Measurements from ENCODE around the gene AP4B1.

Gene AP4B1

DNA sequence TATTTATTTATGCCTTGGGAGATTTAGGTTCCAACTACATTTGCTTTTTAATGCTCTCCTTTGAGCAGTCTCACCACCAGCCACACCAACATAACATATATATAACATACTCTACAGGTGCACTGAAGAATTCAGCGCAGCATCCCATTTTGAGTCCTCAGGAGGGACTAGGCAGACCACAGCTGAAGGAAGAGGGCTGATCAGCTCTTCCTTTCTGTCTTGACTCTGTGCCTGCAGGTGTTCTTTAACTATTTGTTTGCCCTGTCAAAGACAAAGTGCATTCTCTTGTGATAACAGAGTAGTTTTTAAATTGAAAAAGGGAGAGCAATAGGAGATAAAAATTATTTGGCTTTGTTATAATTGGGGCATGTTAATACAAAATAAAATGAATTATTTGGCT, 41.5 kb upstream of the AP4B1 start:
- DNase-seq (ENCODE audit: low read depth) = no peak
- TF ChIP-seq CTCF (conservative IDR thresholded peaks at IDR 0.05; ENCODE audit: low read length) = no peak
- no peak overlapping the region for H3K4me3 ChIP-seq (ENCODE audit: low read length)

DNA sequence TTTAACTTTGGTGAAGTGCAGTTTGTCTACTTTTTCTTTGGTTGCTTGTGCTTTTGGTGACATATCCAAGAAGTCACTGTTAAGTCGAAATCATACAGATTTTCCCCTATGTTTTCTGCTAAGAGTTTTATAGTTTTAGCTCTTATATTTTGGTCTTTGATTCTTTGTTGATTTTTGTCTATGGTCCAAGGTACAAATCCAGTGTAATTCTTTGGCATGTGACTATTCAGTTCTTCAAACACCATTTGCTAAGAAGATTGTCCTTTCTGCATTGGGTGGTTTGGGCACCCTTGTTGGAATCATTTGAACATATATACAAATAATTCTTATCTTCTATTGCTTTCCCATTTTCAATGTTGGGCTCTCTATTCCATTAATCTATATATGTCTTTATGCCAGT, 40.7 kb upstream of the AP4B1 start:
- H3K4me3 ChIP-seq (ENCODE audit: low read length) = no peak overlapping the region
- TF ChIP-seq CTCF (conservative IDR thresholded peaks at IDR 0.05; ENCODE audit: low read length) = no peak
- DNase-seq (ENCODE audit: low read depth) = no peak

GRCh38 chr1:113943028-113943811, 38.6 kb upstream of the AP4B1 start:
- no peak overlapping the region for H3K4me3 ChIP-seq (ENCODE audit: low read length)
- TF ChIP-seq CTCF (conservative IDR thresholded peaks at IDR 0.05; ENCODE audit: low read length) = 0 out of 2 replicates have a peak, but pooled peaks have one; percentile 9
- DNase-seq (ENCODE audit: low read depth) = peak; percentile 81

DNA sequence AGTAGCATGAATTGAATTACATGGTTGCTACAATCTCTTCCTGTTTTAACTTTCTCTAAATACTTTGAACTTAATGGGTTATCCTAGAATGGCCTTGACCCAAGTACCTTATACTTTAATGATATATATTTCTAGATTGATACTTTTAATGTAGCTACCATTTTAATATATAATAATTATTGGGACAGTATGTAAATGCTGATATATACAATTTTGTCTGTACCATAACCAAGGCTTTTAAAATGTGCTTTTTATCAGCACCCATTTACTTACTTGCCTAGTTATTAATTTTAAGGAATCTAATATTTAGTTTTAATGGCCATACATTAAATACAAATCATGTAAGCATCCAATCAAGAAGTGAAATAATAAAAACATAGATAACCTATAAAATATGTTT, 37.9 kb upstream of the AP4B1 start:
- DNase-seq (ENCODE audit: low read depth) = no peak
- TF ChIP-seq CTCF (conservative IDR thresholded peaks at IDR 0.05; ENCODE audit: low read length) = no peak
- no peak overlapping the region for H3K4me3 ChIP-seq (ENCODE audit: low read length)

DNA sequence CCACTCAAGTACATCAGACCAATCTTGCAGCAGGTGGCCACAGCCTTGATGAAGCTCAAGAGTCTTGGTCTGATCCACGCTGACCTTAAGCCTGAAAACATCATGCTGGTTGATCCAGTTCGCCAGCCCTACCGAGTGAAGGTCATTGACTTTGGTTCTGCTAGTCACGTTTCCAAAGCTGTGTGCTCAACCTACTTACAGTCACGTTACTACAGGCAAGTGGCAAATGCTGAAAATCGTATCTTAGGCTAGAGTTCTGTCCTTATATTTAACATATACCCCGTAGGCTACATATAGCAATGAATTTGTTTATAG, 36.6 kb upstream of the AP4B1 start:
- H3K4me3 ChIP-seq (ENCODE audit: low read length) = no peak overlapping the region
- no peak for DNase-seq (ENCODE audit: low read depth)
- TF ChIP-seq CTCF (conservative IDR thresholded peaks at IDR 0.05; ENCODE audit: low read length) = no peak

DNA sequence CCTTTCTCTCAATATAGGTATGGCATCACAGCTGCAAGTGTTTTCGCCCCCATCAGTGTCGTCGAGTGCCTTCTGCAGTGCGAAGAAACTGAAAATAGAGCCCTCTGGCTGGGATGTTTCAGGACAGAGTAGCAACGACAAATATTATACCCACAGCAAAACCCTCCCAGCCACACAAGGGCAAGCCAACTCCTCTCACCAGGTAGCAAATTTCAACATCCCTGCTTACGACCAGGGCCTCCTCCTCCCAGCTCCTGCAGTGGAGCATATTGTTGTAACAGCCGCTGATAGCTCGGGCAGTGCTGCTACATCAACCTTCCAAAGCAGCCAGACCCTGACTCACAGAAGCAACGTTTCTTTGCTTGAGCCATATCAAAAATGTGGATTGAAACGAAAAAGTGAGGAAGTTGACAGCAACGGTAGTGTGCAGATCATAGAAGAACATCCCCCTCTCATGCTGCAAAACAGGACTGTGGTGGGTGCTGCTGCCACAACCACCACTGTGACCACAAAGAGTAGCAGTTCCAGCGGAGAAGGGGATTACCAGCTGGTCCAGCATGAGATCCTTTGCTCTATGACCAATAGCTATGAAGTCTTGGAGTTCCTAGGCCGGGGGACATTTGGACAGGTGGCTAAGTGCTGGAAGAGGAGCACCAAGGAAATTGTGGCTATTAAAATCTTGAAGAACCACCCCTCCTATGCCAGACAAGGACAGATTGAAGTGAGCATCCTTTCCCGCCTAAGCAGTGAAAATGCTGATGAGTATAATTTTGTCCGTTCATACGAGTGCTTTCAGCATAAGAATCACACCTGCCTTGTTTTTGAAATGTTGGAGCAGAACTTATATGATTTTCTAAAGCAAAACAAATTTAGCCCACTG, 36.0 kb upstream of the AP4B1 start:
- TF ChIP-seq CTCF (conservative IDR thresholded peaks at IDR 0.05; ENCODE audit: low read length) = no peak
- no peak for DNase-seq (ENCODE audit: low read depth)
- H3K4me3 ChIP-seq (ENCODE audit: low read length) = no peak overlapping the region

GRCh38 chr1:113938192-113938591, 33.6 kb upstream of the AP4B1 start:
- TF ChIP-seq CTCF (conservative IDR thresholded peaks at IDR 0.05; ENCODE audit: low read length) = no peak
- no peak overlapping the region for H3K4me3 ChIP-seq (ENCODE audit: low read length)
- DNase-seq (ENCODE audit: low read depth) = no peak
